NCI-H774 (cell line): ENCODE measurements around the gene ZNF407.
A peak's percentile ranks its signal among the peaks of the same experiment; 100 is the strongest.

Experiments
- DNase-seq: peaks from one replicate; lab custom pipeline; 2025; lab: John Stamatoyannopoulos, UW

ZNF407 gene

GRCh38 chr18:74728586-74728985 is 130.9 kb downstream of the ZNF407 start:
- DNase-seq = no peak

GRCh38 chr18:74731097-74731496 is 133.4 kb downstream of the ZNF407 start:
- DNase-seq = no peak

GRCh38 chr18:74732380-74732779 is 134.7 kb downstream of the ZNF407 start:
- DNase-seq = no peak

- no peak for DNase-seq
Observed at GRCh38 chr18:74733598-74733997, 135.9 kb downstream of the ZNF407 start.

- DNase-seq = no peak
Observed at GRCh38 chr18:74734013-74734444, 136.4 kb downstream of the ZNF407 start.

- DNase-seq = no peak
Observed at GRCh38 chr18:74739926-74740325, 142.3 kb downstream of the ZNF407 start.

- DNase-seq = no peak
Observed at GRCh38 chr18:74742573-74743243, 145.0 kb downstream of the ZNF407 start.

- no peak for DNase-seq
Observed at GRCh38 chr18:74745633-74746403, 148.1 kb downstream of the ZNF407 start.

- peak; percentile 28 for DNase-seq
Observed at GRCh38 chr18:74748809-74749208, 151.1 kb downstream of the ZNF407 start.

- no peak for DNase-seq
Observed at GRCh38 chr18:74758995-74759394, 161.3 kb downstream of the ZNF407 start.

GRCh38 chr18:74760026-74760425 is 162.4 kb downstream of the ZNF407 start:
- no peak for DNase-seq

- DNase-seq = no peak
Observed at GRCh38 chr18:74760436-74760835, 162.8 kb downstream of the ZNF407 start.

- DNase-seq = no peak
Observed at GRCh38 chr18:74766251-74766650, 168.6 kb downstream of the ZNF407 start.

GRCh38 chr18:74768096-74768495 is 170.4 kb downstream of the ZNF407 start:
- no peak for DNase-seq

- no peak for DNase-seq
Observed at GRCh38 chr18:74773171-74773624, 175.5 kb downstream of the ZNF407 start.

- DNase-seq = no peak
Observed at GRCh38 chr18:74774486-74774885, 176.8 kb downstream of the ZNF407 start.

GRCh38 chr18:74775239-74775638 is 177.6 kb downstream of the ZNF407 start:
- no peak for DNase-seq

- no peak for DNase-seq
Observed at GRCh38 chr18:74778191-74778847, 180.6 kb downstream of the ZNF407 start.

- DNase-seq = peak; percentile 71
Observed at GRCh38 chr18:74784752-74785151, 187.1 kb downstream of the ZNF407 start.

- no peak for DNase-seq
Observed at GRCh38 chr18:74785632-74786031, 188.0 kb downstream of the ZNF407 start.

GRCh38 chr18:74788657-74789056 is 191.0 kb downstream of the ZNF407 start:
- no peak for DNase-seq

GRCh38 chr18:74789078-74789477 is 191.4 kb downstream of the ZNF407 start:
- DNase-seq = no peak

GRCh38 chr18:74790451-74790850 is 192.8 kb downstream of the ZNF407 start:
- DNase-seq = no peak
